Measurements from ENCODE around the gene MXD3. TPM values are rescaled to one million over a fixed set of nuclear protein-coding genes. Genes with fewer than 3 reads are reported as not detected.

The MXD3 gene
- total and polyA plus RNA-seq, 2 of the 4 experiments (the other 2 are of a cell fraction) = 7.3 to 12.9 TPM

- Histone ChIP-seq H3K4ac (ENCODE audit: low read depth, low read length) (no peak overlapping the region), H4K20me1 (ENCODE audit: insufficient read depth, low read length) (no peaks in the 10 kb centered on the region; the same call in 1 of the 2 replicates), H2BK120ac (ENCODE audit: low read depth, low read length) (no peak overlapping the region), H3K79me1 (ENCODE audit: low read depth in 1 of 2, low read length in 2 of 2) (peaks cover 3 to 15% of the 10 kb centered on the region in 2 experiments), H3K18ac (ENCODE audit: low read depth, low read length) (no peak overlapping the region), H3K9ac (ENCODE audit: low read depth, low read length) (no peak overlapping the region), H3K4me3 (ENCODE audit: insufficient read depth, low read depth, low read length) (no peak overlapping the region), H2AK9ac (replicated peaks; ENCODE audit: low read depth, low read length, poor library complexity) (no peak overlapping the region), H3K27ac (ENCODE audit: insufficient read depth, low read length) (no peak overlapping the region), H3K9me3 (ENCODE audit: control insufficient read depth, insufficient read depth, low read length) (no peaks in the 10 kb centered on the region), H2BK15ac (ENCODE audit: low read depth, low read length) (no peak overlapping the region), H4K8ac (ENCODE audit: low read depth in 2 of 2, low read length in 2 of 2) (no peak overlapping the region), H3K36me3 (ENCODE audit: control insufficient read depth, insufficient read depth, low read length) (peaks cover 40% of the 10 kb centered on the region), H2BK20ac (ENCODE audit: low read depth, low read length) (no peak overlapping the region), H3K4me1 (ENCODE audit: control insufficient read depth, insufficient read depth, low read length) (no peaks in the 10 kb centered on the region), H3K4me2 (ENCODE audit: low read depth, low read length) (no peak overlapping the region), H4K91ac (ENCODE audit: insufficient read depth, low read depth, low read length) (no peak overlapping the region), H3K56ac (ENCODE audit: extremely low read depth, insufficient read depth, low read length) (no peak overlapping the region), H2AFZ (replicated peaks; ENCODE audit: low read length, poor library complexity) (no peak overlapping the region), H3K27me3 (ENCODE audit: control insufficient read depth, insufficient read depth, low read length) (no peaks in the 10 kb centered on the region), H3K9me1 (ENCODE audit: insufficient read depth, low read length) (peaks cover 5% of the 10 kb centered on the region; the same call in 1 of the 2 replicates), H3K14ac (replicated peaks; ENCODE audit: low read depth, low read length) (no peak overlapping the region), H4K5ac (ENCODE audit: low read depth, low read length) (no peak overlapping the region), H2AK5ac (ENCODE audit: low read depth, low read length) (no peak overlapping the region), H3K23ac (ENCODE audit: low read depth, low read length) (no peak overlapping the region), H2BK5ac (ENCODE audit: low read depth, low read length, poor library complexity, severe bottlenecking) (no peak overlapping the region)
- TF ChIP-seq MAFK (IDR thresholded peaks at IDR 0.05; ENCODE audit: low read depth, low read length) (no peak), NFE2L2 (IDR thresholded peaks at IDR 0.05; ENCODE audit: low read depth, low read length) (no peak), RCOR1 (IDR thresholded peaks at IDR 0.05; ENCODE audit: insufficient replicate concordance, low read length) (no peak), BHLHE40 (IDR thresholded peaks at IDR 0.05; ENCODE audit: low read depth, low read length) (no peak), CEBPB (IDR thresholded peaks at IDR 0.05; ENCODE audit: low read depth, low read length) (no peak), MXI1 (IDR thresholded peaks at IDR 0.05; ENCODE audit: borderline replicate concordance, low read depth, low read length) (no peak), FOS (IDR thresholded peaks at IDR 0.05; ENCODE audit: low read depth, low read length) (no peak), SMC3 (IDR thresholded peaks at IDR 0.05; ENCODE audit: low read depth, low read length) (no peak), RFX5 (IDR thresholded peaks at IDR 0.05; ENCODE audit: low read depth, low read length) (no peak), CHD1 (IDR thresholded peaks at IDR 0.05; ENCODE audit: low read depth, low read length) (no peak), POLR2A (IDR thresholded peaks at IDR 0.05; ENCODE audit: low read depth, low read length) (no peak)
- TF ChIP-seq, protein P1, sequence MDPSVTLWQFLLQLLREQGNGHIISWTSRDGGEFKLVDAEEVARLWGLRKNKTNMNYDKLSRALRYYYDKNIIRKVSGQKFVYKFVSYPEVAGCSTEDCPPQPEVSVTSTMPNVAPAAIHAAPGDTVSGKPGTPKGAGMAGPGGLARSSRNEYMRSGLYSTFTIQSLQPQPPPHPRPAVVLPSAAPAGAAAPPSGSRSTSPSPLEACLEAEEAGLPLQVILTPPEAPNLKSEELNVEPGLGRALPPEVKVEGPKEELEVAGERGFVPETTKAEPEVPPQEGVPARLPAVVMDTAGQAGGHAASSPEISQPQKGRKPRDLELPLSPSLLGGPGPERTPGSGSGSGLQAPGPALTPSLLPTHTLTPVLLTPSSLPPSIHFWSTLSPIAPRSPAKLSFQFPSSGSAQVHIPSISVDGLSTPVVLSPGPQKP (IDR thresholded peaks at IDR 0.05; ENCODE audit: borderline replicate concordance, low read depth, low read length) = no peak
- TF ChIP-seq, protein P2, sequence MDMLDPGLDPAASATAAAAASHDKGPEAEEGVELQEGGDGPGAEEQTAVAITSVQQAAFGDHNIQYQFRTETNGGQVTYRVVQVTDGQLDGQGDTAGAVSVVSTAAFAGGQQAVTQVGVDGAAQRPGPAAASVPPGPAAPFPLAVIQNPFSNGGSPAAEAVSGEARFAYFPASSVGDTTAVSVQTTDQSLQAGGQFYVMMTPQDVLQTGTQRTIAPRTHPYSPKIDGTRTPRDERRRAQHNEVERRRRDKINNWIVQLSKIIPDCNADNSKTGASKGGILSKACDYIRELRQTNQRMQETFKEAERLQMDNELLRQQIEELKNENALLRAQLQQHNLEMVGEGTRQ (IDR thresholded peaks at IDR 0.05; ENCODE audit: low read depth, low read length) = no peak
- TF ChIP-seq, protein P3, sequence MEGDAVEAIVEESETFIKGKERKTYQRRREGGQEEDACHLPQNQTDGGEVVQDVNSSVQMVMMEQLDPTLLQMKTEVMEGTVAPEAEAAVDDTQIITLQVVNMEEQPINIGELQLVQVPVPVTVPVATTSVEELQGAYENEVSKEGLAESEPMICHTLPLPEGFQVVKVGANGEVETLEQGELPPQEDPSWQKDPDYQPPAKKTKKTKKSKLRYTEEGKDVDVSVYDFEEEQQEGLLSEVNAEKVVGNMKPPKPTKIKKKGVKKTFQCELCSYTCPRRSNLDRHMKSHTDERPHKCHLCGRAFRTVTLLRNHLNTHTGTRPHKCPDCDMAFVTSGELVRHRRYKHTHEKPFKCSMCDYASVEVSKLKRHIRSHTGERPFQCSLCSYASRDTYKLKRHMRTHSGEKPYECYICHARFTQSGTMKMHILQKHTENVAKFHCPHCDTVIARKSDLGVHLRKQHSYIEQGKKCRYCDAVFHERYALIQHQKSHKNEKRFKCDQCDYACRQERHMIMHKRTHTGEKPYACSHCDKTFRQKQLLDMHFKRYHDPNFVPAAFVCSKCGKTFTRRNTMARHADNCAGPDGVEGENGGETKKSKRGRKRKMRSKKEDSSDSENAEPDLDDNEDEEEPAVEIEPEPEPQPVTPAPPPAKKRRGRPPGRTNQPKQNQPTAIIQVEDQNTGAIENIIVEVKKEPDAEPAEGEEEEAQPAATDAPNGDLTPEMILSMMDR (conservative IDR thresholded peaks at IDR 0.05; ENCODE audit: low read depth, low read length) = no peak
- WGBS, 2 experiments (ENCODE audit: extremely low coverage in 2 of 2, insufficient read length in 1 of 2) = 100% methylated on average over 1 of the region's 7 CpGs; no CpG with 5 or more reads in 1 of the 2 experiments
- dilution Hi-C loops (cut with HindIII; ENCODE audit: low sequenced_read_pairs, unreplicated experiment) (no loop called here), in situ Hi-C loops (cut with MboI; ENCODE audit: low sequenced_read_pairs) (no loop called here), intact Hi-C loops (cut with micrococcal nuclease) (no loop called here)
- DNase-seq = no peak
- BruUV-seq (replicated peaks) = no TSS peak
- POLR2A ChIA-PET (ENCODE audit: unreplicated experiment) = no interaction called here
- ATAC-seq (ENCODE audit: low read depth) = no peak
- CTCF ChIA-PET = no interaction called here
Observed at GRCh38 chr5:177260961-177261360, 50.7 kb downstream of the MXD3 start.
